ENCODE data around the gene GALNT9.
"Not testable (repeated sequence)": the region's sequence is repeated elsewhere in the genome, so short reads cannot be mapped to it uniquely, and the experiment has no call there.

GALNT9 gene

GRCh38 chr12:132358241-132359225 is 29.1 kb upstream of the GALNT9 start:
- not testable (repeated sequence) for FAIRE-seq

- FAIRE-seq, result no peak
Measured at GRCh38 chr12:132357623-132358186, 28.3 kb upstream of the GALNT9 start.

- no peak for FAIRE-seq
Measured at GRCh38 chr12:132356691-132357622, 27.6 kb upstream of the GALNT9 start.

- no peak for FAIRE-seq
Measured at GRCh38 chr12:132355742-132356681, 26.6 kb upstream of the GALNT9 start.

- no peak for FAIRE-seq
Measured at GRCh38 chr12:132354982-132355680, 25.7 kb upstream of the GALNT9 start.

- no peak for FAIRE-seq
Measured at GRCh38 chr12:132354211-132354981, 25.0 kb upstream of the GALNT9 start.

GRCh38 chr12:132353811-132354210 is 24.4 kb upstream of the GALNT9 start:
- FAIRE-seq, result no peak

GRCh38 chr12:132352896-132353800 is 23.8 kb upstream of the GALNT9 start:
- no peak for FAIRE-seq

- FAIRE-seq, result no peak
Measured at GRCh38 chr12:132351751-132352495, 22.5 kb upstream of the GALNT9 start.

- no peak for FAIRE-seq
Measured at GRCh38 chr12:132349501-132350131, 20.2 kb upstream of the GALNT9 start.

- no peak for FAIRE-seq
Measured at GRCh38 chr12:132348176-132348575, 18.8 kb upstream of the GALNT9 start.

GRCh38 chr12:132347176-132347855 is 17.9 kb upstream of the GALNT9 start:
- FAIRE-seq, result no peak

- FAIRE-seq, result no peak
Measured at GRCh38 chr12:132346471-132347175, 17.2 kb upstream of the GALNT9 start.

GRCh38 chr12:132345561-132346200 is 16.3 kb upstream of the GALNT9 start:
- no peak for FAIRE-seq

GRCh38 chr12:132345126-132345525 is 15.7 kb upstream of the GALNT9 start:
- FAIRE-seq, result no peak

- no peak for FAIRE-seq
Measured at GRCh38 chr12:132344601-132345000, 15.2 kb upstream of the GALNT9 start.
